Measurements from ENCODE around the gene AP4S1.
"Not testable (repeated sequence)": the region's sequence is repeated elsewhere in the genome, so short reads cannot be mapped to it uniquely, and the experiment has no call there.

The AP4S1 gene

DNA sequence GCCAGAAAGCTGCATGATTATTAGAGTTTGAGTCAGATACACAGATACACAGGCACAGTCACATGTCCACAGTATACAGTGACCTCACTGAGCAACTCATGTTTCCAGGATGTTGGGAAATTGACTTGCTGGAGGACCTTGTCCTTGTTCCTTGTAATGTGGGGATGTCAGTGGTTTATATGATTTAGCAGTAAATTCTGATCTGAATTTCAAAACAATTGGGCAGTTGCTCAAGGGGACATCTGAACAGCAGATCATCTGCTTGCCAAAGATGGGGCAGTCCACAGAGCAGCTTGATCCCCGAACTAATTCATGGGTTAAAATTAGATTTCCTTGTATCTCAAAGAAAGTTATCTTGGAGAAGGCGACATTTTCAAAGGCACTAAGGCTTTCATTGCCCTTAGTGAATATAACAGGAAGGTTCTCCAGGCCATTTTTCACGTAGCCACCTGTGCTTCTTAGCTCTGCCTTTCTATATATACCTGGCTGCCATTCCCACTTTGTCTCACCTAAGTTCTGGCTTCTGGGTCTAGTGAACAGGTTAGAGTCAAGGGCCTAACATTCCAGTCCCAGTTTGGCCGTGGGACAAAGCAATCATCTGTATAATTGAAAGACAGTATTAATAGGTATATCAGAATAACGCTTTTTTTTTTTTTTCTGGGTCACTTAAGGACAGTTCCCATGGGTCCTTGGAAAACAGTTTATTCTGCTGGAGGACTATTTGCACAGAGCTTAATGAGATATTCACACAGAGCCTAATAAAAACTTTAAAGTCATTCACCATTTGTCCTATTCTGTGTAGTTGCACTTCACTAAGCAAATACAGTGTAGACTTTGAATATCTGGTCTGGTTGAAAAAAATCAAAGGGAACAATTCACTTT, 65.7 kb downstream of the AP4S1 start:
- DNase-seq: no peak

DNA sequence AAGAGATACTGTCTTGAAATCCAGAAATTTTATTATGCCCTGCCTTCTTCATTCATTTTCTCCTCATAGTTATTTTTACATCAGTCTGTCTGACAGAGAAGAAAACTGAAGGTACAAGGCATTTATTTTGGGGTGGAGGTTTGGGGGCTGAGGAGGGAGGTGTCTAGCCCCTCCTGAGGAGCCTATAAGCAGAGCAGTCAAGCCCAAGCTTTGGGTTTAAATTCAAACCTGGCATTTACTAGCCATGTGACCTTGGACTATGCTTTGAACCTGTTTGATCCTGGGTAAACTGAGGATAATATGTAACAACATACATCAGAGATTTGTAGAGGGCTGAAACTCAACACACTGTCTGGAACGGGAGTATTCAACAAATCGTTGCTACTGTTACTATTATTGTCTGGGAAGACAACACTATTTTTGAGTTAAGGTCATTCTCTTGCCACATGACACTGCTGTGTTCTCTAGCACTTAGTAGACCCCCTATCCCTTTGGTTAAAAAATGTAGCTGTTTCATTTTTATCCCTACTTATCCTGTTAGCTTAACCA, 66.8 kb downstream of the AP4S1 start:
- no peak for DNase-seq

DNA sequence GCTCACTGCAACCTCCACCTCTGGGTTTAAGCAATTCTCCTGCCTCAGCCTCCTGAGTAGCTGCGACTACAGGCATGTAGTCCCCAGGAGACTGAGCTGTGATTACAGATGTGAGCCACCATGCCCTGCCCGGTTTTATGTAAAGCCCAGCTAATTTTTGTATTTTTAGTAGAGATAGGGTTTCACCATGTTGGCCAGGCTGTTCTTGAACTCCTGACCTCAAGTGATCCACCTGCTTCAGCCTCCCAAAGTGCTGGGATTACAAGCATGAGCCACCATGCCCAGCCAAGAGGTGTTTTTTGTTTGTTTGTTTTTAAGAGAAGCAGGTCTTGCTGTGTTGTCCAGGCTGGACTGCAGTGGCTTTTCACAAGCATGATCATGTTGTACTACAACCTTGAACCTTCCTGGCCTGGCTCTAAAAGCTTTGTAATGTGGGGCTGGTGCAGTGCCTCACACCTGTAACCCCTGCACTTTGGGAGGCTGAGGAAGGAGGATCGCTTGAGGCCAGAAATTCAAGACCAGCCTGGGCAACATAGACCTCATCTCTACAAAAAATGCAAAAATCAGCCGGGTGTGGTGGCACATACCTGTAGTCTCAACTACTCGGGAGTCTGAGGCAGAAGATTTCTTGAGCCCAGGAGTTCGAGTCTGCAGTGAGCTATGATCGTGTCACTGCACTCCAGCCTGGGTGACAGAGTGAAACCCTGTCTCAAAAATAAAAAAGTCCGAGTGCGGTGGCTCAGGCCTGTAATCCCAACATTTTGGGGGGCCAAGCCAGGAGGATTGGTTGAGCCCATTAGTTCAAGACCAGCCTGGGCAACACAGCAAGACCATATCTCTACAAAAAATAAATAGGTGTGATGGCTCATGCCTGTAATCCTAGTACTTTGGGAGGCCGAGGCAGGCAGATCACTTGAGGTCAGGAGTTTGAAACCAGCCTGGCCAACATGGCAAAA, 68.7 kb downstream of the AP4S1 start:
- DNase-seq: not testable (repeated sequence)

DNA sequence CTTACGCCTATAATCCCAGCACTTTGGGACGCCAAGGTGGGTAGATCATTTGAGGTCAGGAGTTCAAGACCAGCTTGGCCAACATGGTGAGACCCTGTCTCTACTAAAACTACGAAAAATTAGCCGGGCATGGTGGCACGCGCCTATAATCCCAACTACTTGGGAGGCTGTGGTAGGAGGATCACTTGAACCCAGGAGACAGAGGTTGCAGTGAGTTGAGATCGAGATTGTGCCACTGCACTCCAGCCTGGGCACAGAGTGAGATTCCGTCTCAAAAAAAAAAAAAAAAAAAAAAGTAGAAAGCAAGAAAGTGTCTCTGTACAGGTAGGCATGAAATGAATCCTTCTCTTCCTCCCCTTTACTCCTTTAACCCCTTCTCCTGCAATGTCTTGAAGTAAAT, 70.4 kb downstream of the AP4S1 start:
- not testable (repeated sequence) for DNase-seq

DNA sequence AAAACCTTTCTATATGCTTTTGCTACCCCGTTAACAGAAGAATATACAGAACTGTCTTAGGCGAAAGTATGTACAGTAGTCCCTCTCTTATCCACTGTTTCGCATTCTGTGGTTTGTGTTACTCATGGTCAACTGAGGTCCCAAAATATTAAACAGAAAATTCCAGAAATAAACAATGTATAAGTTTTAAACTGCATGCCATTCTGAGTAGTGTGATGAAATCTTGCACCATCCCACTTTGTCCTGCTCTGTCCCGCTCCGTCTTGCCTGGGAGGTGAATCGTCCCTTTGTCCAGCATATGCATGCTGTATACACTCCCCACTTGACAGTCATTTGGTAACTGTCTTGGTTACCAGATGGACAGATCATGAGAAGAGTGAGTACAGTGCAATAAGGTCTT, 70.8 kb downstream of the AP4S1 start:
- no peak for DNase-seq

DNA sequence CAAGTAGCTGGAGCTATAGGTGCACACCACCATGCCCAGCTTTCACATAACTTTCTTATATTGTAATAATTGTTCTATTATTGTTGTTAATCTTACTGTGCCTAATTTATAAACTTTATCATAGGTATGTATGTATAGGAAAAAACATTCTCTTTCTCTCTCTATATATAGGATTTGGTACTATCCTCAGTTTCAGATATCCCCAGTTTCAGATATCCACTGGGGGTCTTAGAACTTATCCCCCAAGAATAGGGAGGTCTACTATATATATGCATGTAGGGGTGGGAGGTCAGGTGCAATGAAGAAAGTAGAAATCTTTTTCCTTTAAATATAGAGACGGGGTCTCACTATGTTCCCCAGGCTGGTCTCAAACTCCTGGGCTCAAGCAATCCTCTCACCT, 71.6 kb downstream of the AP4S1 start:
- DNase-seq: no peak

DNA sequence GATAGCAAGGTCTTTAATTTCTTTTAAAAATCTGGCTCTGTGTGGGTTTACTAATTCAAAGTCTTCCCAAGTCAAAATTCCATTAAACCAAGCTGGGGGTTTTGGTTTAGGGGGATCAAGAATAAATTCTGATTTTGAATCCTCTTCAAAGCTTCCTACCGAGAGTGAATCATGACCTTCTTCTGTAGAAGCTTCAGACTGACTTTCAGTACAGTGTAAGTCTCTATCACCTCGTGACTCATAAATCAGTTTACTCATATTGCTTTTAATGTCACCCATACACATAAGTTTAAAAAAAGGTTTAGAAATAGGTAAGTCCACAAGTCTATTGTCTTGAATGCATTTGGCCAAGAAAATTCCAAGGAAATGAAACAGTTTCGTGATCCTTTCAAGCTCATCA, 81.3 kb downstream of the AP4S1 start:
- no peak for DNase-seq

DNA sequence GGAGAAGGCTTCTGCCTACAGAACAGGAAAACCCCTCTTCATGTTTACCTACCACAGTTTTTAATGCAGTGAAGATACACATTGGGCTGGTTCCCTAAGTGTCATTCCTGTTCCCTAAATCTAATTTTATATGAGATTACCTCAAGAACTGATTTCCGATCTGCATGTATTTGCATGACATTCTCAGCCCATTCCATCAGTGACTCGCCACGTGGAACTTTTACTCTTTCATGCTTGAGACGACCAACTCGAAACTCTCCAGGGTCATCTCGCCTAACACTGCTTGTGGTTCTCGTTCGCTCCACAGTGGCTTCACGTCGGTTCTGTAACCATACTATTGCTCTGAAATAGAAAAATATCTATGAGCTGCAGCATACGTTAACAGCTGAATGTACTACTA, 83.8 kb downstream of the AP4S1 start:
- DNase-seq: no peak

DNA sequence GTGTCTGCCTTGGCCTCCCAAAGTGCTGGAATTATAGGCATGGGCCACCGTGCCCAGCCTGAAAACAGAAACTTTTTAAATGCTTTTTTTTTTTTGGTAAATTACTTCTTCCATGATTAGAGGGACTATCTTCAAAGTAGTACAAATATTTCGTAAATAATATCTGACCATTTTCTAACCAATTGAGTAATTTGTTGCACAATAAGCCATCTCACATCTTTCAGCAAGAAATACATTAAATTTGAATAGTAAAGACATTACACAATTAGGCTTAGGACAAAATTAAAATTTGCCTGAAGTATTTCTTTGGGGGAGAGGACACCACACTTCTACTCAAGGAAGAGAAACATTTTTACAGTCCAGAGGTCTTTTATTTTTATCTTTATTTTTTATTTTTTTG, 85.4 kb downstream of the AP4S1 start:
- DNase-seq: no peak

DNA sequence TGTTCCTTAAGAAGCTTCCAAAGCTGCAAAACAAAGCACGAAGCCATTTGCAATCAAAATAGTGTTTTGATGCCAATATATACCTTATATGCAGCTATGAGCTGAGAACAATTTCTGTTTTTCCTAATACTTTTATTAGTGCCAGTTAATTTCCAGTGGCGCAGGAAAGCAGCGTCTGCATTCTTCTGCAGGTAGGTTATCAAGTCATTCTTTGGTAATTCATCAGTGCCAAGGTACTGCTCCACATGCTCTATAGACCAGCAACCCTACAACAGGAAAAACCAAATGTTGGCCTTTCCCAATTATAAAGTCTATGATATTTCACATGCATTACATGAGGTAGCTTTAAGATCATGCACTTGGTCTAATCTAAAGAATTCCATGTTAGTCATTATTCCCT, 88.3 kb downstream of the AP4S1 start:
- no peak for DNase-seq

DNA sequence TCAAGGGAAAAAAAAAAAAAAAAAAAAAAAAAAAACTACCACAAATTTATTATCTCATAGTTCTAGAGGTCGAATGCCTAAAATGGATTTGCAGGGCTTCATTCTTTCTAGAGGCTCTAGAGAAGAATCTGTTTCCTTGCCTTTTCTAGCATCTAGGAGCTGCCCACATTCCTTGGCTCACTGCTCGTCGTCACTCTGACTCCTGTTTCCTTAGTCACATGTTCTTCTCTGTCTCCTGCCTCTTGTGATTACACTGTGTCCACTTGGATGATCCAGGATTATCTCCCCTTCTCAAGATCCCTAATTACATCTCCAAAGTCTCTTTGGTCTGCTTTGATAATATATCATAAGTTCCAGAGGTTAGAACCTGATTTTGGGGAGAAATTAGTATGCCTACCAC, 93.4 kb downstream of the AP4S1 start:
- DNase-seq: no peak

DNA sequence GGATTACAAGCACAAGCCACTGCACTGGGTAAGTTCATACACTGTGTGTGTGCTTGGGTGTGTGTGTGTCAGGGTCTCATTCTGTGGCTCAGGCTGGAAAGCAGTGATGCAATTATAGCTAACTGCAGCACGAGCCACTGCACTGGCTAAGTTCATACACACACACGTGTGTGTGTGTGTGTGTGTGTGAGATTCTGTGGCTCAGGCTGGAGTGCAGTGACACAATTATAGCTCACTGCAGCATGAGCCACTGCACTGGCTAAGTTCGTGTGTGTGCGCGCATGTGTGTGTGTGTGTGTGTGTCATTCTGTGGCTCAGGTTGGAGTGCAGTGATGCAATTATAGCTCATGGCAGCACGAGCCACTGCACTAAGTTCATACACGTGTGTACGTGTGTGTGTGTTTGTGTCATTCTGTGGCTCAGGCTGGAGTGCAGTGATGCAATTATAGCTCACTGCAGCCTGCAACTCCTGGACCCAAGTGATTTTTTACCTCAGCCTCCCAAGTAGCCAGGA, 96.7 kb downstream of the AP4S1 start:
- no peak for DNase-seq

DNA sequence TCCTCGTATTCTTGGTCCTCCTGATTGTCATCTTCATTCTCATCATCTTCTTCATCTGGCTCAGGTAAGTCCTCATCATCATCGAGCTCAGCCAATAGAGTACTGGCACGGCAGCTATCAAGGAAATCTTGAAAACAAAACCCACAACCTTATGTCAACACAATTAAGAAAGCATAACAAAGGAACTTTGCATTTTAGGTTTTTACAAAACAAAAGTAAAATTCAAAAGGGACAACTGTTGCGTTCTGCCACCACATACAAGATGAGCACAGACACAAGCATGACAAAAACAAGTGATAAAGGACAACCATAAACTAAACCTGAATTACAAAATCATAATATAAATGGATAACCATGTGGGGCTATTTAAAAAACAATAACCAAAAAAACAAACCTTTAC, 97.5 kb downstream of the AP4S1 start:
- no peak for DNase-seq

DNA sequence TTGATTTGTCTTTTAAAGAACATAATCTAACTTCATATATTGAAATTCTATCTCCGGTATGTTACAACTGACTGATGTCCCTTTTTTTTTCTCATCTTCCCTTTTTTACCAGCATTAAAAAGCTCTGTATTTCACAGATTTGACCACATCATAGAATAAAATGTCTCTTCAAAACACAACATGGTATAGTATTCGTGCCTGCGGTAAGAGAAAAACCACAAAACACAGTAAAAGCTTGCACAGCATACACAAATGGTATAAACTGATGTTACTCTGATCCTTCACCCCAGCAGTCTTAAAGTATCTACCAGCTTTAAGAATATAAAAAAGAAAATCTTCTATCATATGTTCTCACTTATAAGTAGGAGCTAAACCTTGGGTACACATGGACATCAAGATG, 98.7 kb downstream of the AP4S1 start:
- DNase-seq: no peak

DNA sequence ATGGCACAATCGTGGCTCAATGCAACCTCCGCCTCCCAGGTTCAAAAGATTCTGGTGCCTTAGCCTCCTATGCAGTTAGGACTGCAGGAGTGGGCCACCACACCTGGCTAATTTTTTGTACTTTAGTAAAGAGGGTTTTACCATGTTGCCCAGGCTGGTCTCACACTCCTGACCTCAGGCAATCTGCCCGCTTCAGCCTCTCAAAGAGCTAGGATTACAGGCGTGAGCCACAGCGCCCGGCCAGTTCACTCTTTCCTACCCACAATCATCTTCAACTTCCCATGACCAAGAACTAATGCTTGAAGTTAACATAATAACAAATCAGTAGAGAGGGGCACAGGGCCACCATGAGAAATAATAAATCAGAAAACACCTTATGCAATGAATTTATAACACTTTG, 99.8 kb downstream of the AP4S1 start:
- no peak for DNase-seq

DNA sequence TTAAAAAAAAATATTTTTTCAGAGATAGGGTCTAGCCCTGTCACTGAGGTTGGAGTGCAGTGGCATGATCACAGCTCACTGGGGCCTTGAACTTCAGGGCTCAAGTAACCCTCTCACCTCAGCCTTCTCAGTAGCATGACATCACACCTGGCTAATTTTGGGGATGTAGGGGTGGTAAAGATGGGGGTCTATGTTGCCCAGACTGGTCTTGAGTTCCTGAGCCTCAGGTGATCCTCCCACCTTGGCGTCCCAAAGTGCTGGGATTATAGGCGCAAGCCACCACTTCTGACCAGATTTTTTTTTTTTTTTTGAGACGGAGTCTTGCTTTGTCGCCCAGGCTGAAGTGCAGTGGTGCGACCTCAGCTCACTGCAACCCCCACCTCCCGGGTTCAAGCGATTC, 101.2 kb downstream of the AP4S1 start:
- DNase-seq: no peak

DNA sequence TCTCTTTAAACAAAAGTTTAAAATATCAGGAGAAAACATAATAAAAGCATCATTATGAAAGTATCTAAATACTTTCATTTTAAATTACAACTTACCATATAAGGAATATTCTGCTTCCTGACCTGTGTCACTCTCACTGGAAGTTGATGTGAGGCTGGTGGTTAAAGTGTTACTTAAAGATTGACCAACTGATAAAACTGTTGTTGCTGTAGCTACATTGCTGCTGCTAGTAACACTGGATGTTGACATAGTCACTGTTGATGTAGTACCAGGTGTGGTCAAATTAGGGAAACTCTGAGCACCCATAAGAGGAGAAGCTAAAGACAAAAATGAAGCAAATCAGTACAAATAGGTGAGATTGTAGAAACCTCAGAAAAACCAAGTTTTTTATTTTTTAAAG, 102.2 kb downstream of the AP4S1 start:
- no peak for DNase-seq

DNA sequence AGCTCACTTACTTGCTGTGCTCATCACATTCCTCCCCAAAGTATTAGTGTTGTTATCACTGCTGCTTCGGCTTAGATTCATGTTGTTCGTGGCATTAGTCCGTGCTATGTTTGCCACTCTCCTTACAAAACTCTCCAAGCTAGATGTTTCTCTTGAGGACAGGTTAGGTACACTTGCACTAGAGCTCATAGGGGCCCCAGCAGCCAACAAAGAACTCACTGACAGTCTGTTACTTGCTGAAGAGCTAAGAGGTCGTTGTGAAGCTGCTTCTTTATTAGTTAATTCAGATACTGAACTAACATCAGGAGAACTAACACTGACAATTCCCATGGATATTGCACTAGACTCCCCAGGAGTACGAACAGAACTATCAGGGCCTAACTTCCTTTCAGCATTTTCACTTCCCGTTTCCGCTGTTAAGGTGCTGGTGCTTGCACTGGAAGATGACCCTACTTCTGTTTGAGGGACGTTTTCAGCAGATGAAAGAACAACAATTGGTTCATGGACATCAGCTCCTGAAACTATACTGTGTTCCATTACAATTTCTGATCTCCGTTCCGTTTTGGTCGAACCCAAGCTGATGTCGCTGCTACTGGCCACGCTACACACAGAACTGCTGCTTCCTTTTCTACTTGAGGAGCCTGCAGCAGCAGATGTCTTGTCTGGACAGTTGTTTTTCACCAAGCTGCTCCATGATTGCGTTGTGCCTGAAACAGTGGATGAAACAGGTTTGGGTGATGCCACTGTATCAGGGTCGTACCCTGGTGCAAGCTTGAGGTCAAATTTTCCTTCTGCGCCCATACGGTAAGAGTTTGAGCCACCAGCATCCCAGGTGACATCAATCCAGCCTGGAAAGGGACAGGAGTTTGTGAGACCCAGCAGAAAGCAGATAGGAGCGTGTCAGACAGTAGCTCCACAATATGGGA, 103.4 kb downstream of the AP4S1 start:
- DNase-seq: no peak

DNA sequence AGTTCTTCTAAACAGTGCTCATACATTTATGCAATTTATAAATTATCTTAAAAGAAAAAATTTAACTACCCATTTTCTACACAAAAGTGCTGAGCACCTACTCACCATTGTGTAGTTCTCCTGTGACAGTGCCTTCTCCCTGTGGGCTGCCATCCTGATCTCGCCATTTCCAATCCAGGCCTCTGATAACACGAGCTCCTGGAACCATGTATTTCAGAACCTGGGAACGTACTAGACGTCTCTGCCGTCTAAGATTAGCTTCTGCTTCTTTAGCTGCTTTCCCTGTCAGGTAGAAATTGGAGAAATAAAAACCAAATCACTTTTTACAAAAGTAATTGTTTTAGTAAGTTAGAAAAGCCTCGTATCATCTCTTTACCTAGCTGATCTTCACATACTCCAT, 107.7 kb downstream of the AP4S1 start:
- no peak for DNase-seq

DNA sequence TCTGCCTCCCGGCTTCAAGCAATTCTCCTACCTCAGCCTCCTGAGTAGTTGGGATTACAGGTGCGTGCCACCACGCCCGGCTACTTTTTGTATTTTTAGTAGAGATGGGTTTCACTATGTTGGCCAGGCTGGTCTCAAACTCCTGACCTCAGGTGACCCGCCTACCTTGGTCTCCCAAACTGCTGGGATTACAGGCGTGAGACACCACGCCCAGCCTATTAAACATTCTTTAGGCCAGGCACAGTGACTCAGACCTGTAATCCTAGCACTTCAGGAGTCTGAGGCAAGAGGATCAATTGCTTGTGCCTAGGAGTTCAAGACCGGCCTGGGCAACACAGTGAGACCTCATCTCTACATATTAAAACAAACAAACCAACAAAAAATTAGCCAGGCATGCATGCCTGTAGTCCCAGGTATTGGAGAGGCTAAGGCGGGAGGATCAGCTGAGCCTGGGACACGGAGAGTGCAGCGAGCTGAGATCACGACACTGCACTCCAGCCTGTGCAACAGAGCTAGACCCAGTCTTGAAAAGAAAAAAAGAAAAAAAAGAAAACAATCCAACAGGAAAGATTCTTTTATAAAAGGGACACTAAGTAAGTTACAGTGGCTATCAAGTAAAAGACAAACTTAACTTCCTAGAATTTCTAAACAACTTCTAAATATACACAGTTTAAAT, 111.9 kb downstream of the AP4S1 start:
- no peak for DNase-seq

DNA sequence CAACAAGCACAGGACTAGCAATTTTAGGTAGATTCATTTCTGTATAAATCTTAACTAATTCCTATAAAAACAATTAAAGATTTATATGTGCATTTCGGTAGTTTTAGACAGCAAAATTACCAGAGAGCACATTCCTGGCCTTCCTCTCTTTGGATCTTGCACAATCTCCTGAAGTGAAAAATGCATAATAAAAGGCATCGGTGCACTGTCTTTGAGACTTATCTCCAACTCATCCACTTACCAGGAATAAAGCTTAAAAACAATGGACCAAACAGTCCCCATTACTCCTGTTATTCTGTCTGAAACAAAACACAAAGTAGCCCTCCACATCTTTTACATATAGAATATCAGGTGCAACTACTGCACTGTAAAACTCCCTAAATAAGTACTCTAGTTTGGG, 112.9 kb downstream of the AP4S1 start:
- DNase-seq: no peak

Measured in stimulated activated CD8-positive, alpha-beta memory T cell treated with anti-CD3 and anti-CD28 coated beads, Interleukin-4, amount 100 ng/mL, for 48 hours (primary cell).